GM21529 (cell line): Measurements from ENCODE around the gene ATP1A3.

ENCODE experiments used
- ATAC-seq: cut with Tn5 transposase; IDR thresholded peaks from one replicate; pipeline ENCODE4 v1.9.1; 2021; ENCODE audit not compliant: unreplicated experiment

Gene ATP1A3

GRCh38 chr19:41918095-41918494, 75.9 kb downstream of the ATP1A3 start:
- no peak for ATAC-seq

- no peak for ATAC-seq
These were observed 76.4 kb downstream of the ATP1A3 start for GRCh38 chr19:41917676-41918075.
